Caco-2 (cell line): Measurements from ENCODE around the gene CCDC197. TPM values are rescaled to one million over a fixed set of nuclear protein-coding genes. Genes with fewer than 3 reads are reported as not detected.

Experiments used
- BruUV-seq: library from RNA; stranded (reverse); fragments of 400-500 nt; replicated peaks from 2 replicates; lab custom pipeline; 2021; lab: Mats Ljungman, UMichigan
- CTCF ChIA-PET: fragments of 300-600 bp; sonication (Branson Sonifier 250); formaldehyde crosslinking; loops from one replicate; lab custom pipeline; 2022; ENCODE audit warnings: antibody characterized with exemption; lab: Charles Lee
- POLR2A ChIA-PET: fragments of 300-600 bp; sonication (Branson Sonifier 250); formaldehyde crosslinking; loops from one replicate; lab custom pipeline; 2022; ENCODE audit warnings: antibody characterized with exemption; lab: Charles Lee
- DNase-seq, 2 experiments: peaks; one replicate each; pipeline versions ENCODE4 v3.0.0 to v3.0.0-alpha.2; 2020 to 2022
- H3K27me3 ChIP-seq: replicated peaks from 2 replicates; pipeline ENCODE4 v1.6.0; 2011; ENCODE audit warnings: low read length; ENCODE audit not compliant: control insufficient read depth, insufficient read depth
- H3K36me3 ChIP-seq: 2 replicates; pipeline ENCODE4 v1.5.1; 2011; ENCODE audit warnings: low read length; ENCODE audit not compliant: control insufficient read depth, insufficient read depth
- H3K4me1 ChIP-seq: fragments of 250-450 bp; sonication (Bioruptor Pico); 2 replicates; pipeline ENCODE4 v1.5.1; 2020; ENCODE audit warnings: mild to moderate bottlenecking
- H3K4me3 ChIP-seq: 2 replicates; pipeline ENCODE4 v1.5.1; 2011; ENCODE audit warnings: low read depth, mild to moderate bottlenecking, control low read depth, low read length
- H3K9me3 ChIP-seq: fragments of 250-450 bp; sonication (Bioruptor Pico); 2 replicates; pipeline ENCODE4 v1.5.1; 2020; ENCODE audit warnings: mild to moderate bottlenecking, moderate library complexity
- H3K27ac Mint-ChIP-seq: one replicate; pipeline ENCODE4 v1.8.0; 2022; ENCODE audit warnings: mixed read lengths; ENCODE audit not compliant: unreplicated experiment
- H3K27me3 Mint-ChIP-seq: one replicate; pipeline ENCODE4 v1.8.0; 2022; ENCODE audit warnings: mixed read lengths; ENCODE audit not compliant: insufficient read depth, unreplicated experiment
- H3K36me3 Mint-ChIP-seq: one replicate; pipeline ENCODE4 v1.8.0; 2022; ENCODE audit warnings: mild to moderate bottlenecking, mixed read lengths; ENCODE audit not compliant: insufficient read depth, unreplicated experiment
- H3K4me1 Mint-ChIP-seq: one replicate; pipeline ENCODE4 v1.8.0; 2022; ENCODE audit warnings: low read depth, mixed read lengths; ENCODE audit not compliant: unreplicated experiment
- H3K4me3 Mint-ChIP-seq: one replicate; pipeline ENCODE4 v1.8.0; 2022; ENCODE audit warnings: mild to moderate bottlenecking, moderate library complexity, mixed read lengths; ENCODE audit not compliant: unreplicated experiment
- H3K9me3 Mint-ChIP-seq: one replicate; pipeline ENCODE4 v1.8.0; 2022; ENCODE audit warnings: mixed read lengths; ENCODE audit not compliant: unreplicated experiment
- intact Hi-C: fragments of 100-400 bp; cut with micrococcal nuclease; formaldehyde crosslinking; loops from one replicate; pipeline ENCODE4 v1.10.0; 2022; ENCODE audit not compliant: unreplicated experiment
- total RNA-seq: library from RNA; stranded (reverse); gene quantifications from 2 replicates; pipeline ENCODE4 v1.2.3, GENCODE V29; 2022
- TF ChIP-seq, protein P1 (sequence below), 2 experiments: fragments of 200-600 bp in 1 of 2; IDR thresholded peaks; 1 replicate in 1 of 2; 2 replicates in 1 of 2; pipeline versions ENCODE4 v1.5.1 to v1.8.0; 2011 to 2022; ENCODE audit warnings: antibody characterized with exemption in 1 of 2, control low read depth in 1 of 2, inconsistent platforms in 1 of 2, low read depth in 1 of 2, low read length in 1 of 2, mild to moderate bottlenecking in 1 of 2, moderate library complexity in 1 of 2; ENCODE audit not compliant: insufficient read depth in 1 of 2, severe bottlenecking in 1 of 2, unreplicated experiment in 1 of 2

Gene CCDC197
- total RNA-seq, 1 experiment from 2014 or later = not detected

DNA sequence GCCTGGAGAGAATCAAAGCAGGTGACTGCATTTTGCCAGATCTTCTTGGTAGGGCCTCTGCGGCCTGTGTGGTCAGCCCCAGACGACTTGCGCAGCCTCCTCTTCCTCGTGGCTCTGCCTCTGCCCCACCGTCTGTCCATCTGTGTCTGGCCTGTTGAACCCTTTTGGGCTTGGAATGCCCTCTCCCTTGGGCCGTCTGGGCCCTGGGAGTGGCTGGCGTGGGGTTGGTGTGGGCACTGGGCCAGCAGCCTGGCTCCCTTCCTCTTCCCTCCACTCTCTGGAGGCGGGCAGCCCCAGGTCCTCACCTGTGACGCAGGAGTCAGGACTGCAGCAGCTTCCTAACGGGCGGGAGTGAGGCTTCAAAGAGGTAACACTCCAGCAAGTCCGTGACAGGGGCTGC, 9.7 kb upstream of the CCDC197 start:
- Histone ChIP-seq H3K9me3 (no peaks in the 10 kb centered on the region), H3K36me3 (no peaks in the 10 kb centered on the region), H3K4me1 (peaks cover 9% of the 10 kb centered on the region), H3K4me3 (no peak overlapping the region), H3K27me3 (no peaks in the 10 kb centered on the region)
- intact Hi-C loops = no loop called here
- POLR2A ChIA-PET = no interaction called here
- H3K36me3 Mint-ChIP-seq = no peaks in the 10 kb centered on the region
- TF ChIP-seq, protein P1, sequence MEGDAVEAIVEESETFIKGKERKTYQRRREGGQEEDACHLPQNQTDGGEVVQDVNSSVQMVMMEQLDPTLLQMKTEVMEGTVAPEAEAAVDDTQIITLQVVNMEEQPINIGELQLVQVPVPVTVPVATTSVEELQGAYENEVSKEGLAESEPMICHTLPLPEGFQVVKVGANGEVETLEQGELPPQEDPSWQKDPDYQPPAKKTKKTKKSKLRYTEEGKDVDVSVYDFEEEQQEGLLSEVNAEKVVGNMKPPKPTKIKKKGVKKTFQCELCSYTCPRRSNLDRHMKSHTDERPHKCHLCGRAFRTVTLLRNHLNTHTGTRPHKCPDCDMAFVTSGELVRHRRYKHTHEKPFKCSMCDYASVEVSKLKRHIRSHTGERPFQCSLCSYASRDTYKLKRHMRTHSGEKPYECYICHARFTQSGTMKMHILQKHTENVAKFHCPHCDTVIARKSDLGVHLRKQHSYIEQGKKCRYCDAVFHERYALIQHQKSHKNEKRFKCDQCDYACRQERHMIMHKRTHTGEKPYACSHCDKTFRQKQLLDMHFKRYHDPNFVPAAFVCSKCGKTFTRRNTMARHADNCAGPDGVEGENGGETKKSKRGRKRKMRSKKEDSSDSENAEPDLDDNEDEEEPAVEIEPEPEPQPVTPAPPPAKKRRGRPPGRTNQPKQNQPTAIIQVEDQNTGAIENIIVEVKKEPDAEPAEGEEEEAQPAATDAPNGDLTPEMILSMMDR (IDR thresholded peaks at IDR 0.05; ENCODE audit: insufficient read depth in 1 of 2, low read depth in 1 of 2, low read length in 1 of 2, severe bottlenecking in 1 of 2, unreplicated experiment in 1 of 2) = no peak
- no TSS peak for BruUV-seq
- H3K9me3 Mint-ChIP-seq = no peaks in the 10 kb centered on the region
- no peak overlapping the region for H3K27ac Mint-ChIP-seq
- no peak for DNase-seq
- CTCF ChIA-PET = no interaction called here
- no peaks in the 10 kb centered on the region for H3K27me3 Mint-ChIP-seq
- H3K4me1 Mint-ChIP-seq = no peaks in the 10 kb centered on the region
- H3K4me3 Mint-ChIP-seq = no peak overlapping the region

DNA sequence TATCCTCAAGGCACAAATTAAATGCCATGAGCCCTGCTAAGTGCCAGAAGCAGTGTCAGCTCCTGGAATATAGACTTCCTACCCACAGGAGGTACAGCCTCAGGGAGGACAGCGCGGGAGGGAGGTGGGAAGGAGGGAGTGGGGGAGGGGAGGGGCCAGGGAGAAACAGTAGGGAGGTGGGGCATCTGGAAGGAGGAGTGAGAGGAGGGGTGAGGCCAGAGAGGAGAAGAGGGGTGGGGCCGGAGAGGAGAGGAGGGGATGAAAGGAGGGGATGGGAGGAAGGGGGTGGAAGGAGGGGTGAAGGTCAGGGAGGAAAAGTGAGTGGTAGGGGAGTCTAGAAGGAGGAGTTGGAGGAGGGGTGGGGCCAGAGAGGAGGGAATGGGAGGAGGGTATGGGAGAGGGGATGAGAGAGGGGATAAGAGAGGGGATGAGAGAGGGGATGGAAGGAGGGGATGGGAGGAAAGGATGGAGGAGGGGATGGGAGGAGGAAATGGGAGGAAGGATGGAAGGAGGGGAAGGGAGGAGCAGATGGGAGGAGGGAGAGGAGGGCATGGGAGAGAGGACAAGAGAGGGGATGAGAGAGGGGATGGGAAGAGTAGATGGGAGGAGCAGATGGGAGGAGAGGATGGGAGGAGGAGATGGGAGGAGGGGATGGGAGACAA, 9.2 kb upstream of the CCDC197 start:
- CTCF ChIA-PET = no interaction called here
- DNase-seq = no peak

DNA sequence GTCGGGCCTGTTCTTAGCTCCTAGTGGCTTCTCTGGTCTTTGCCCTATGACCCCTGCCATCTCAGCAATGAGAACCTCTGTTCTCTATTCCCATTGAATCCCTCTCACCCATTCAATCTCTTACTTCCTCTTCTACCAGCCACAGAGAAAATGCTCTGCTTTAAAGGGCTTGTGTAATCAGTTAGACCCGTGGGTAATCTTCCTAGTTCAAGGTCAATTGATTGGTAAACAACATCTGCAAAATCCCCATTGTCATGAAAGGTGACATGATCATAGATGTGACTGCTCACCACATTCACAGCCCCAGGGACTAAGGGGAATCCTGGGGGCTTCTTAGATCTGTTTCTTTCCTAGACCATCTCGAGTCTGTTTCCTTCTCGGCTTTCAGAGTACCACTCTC, 7.2 kb upstream of the CCDC197 start:
- BruUV-seq = no TSS peak
- ChIA-PET POLR2A (no interaction called here), CTCF (no interaction called here)
- no peak overlapping the region for H3K4me3 ChIP-seq
- Mint-ChIP-seq H3K27me3 (no peaks in the 10 kb centered on the region), H3K4me3 (no peak overlapping the region), H3K9me3 (no peaks in the 10 kb centered on the region), H3K27ac (no peak overlapping the region), H3K36me3 (no peaks in the 10 kb centered on the region), H3K4me1 (no peaks in the 10 kb centered on the region)
- no peaks in the 10 kb centered on the region for H3K36me3 ChIP-seq
- DNase-seq = no peak
- H3K27me3 ChIP-seq = no peaks in the 10 kb centered on the region
- intact Hi-C loops = no loop called here
- no peaks in the 10 kb centered on the region for H3K9me3 ChIP-seq
- H3K4me1 ChIP-seq = peaks cover 6% of the 10 kb centered on the region
- TF ChIP-seq, protein P1 (IDR thresholded peaks at IDR 0.05; ENCODE audit: insufficient read depth in 1 of 2, low read depth in 1 of 2, low read length in 1 of 2, severe bottlenecking in 1 of 2, unreplicated experiment in 1 of 2) = no peak

More for the DNA sequence above, 9.2 kb upstream of the CCDC197 start:
- H3K4me3 Mint-ChIP-seq = no peak overlapping the region
- H3K36me3 ChIP-seq = no peaks in the 10 kb centered on the region
- intact Hi-C loops = no loop called here
- H3K27me3 Mint-ChIP-seq = no peaks in the 10 kb centered on the region
- no peaks in the 10 kb centered on the region for H3K36me3 Mint-ChIP-seq
- no TSS peak for BruUV-seq
- H3K4me1 Mint-ChIP-seq = no peaks in the 10 kb centered on the region
- no peak overlapping the region for H3K27ac Mint-ChIP-seq
- H3K9me3 Mint-ChIP-seq = no peaks in the 10 kb centered on the region
- H3K27me3 ChIP-seq = no peaks in the 10 kb centered on the region
- POLR2A ChIA-PET = no interaction called here
- H3K9me3 ChIP-seq = no peaks in the 10 kb centered on the region
- peaks cover 9% of the 10 kb centered on the region for H3K4me1 ChIP-seq
- no peak overlapping the region for H3K4me3 ChIP-seq
- TF ChIP-seq, protein P1 (IDR thresholded peaks at IDR 0.05; ENCODE audit: insufficient read depth in 1 of 2, low read depth in 1 of 2, low read length in 1 of 2, severe bottlenecking in 1 of 2, unreplicated experiment in 1 of 2) = no peak
